Gastrocnemius medialis (tissue), 4 donors: ENCODE measurements around the gene PLPP3. TPM values are rescaled to one million over a fixed set of nuclear protein-coding genes. Genes with fewer than 3 reads are reported as not detected.
A peak's percentile ranks its signal among the peaks of the same experiment; 100 is the strongest.

Source experiments
- ATAC-seq, 2 donors: fragments of 150-250 bp; one replicate each; pipeline ENCODE4 v1.9.1; 2016
- DNase-seq, 2 donors: peaks; one replicate each; pipeline ENCODE4 v3.0.0-alpha.2; 2019
- H3K27ac ChIP-seq, 4 donors: fragments of 200-600 bp; sonication (generic); 1 replicate in 1 of 4; 2 replicates in 3 of 4; pipeline ENCODE4 v1.5.1; 2016 to 2018; ENCODE audit warnings: mild to moderate bottlenecking in 2 of 4, moderate library complexity in 1 of 4
- H3K27me3 ChIP-seq, 3 donors: fragments of 200-600 bp; sonication (generic) in 2 of 3; 1 replicate in 1 of 3; 2 replicates in 2 of 3; pipeline versions ENCODE4 v1.5.1 to v1.6.0; 2016 to 2019; ENCODE audit warnings: mild to moderate bottlenecking in 1 of 3, moderate library complexity in 1 of 3
- H3K36me3 ChIP-seq, 2 donors: fragments of 200-600 bp; sonication (generic) in 1 of 2; one replicate each; pipeline ENCODE4 v1.5.1; 2017 to 2018
- H3K4me1 ChIP-seq, 2 donors: fragments of 200-600 bp; sonication (generic) in 1 of 2; one replicate each; pipeline ENCODE4 v1.5.1; 2016 to 2017; ENCODE audit warnings: mild to moderate bottlenecking in 2 of 2
- H3K4me3 ChIP-seq, 4 donors: fragments of 200-600 bp; sonication (generic) in 3 of 4; 1 replicate in 1 of 4; 2 replicates in 3 of 4; pipeline ENCODE4 v1.5.1; 2016 to 2019; ENCODE audit warnings: mild to moderate bottlenecking in 2 of 4
- H3K9me3 ChIP-seq, 3 donors: fragments of 200-600 bp; sonication (generic) in 2 of 3; 1 replicate in 1 of 3; 2 replicates in 2 of 3; pipeline ENCODE4 v1.5.1; 2016 to 2019
- CTCF ChIP-seq, 5 experiments: fragments of 450-650 bp in 3 of 5; fragments of 200-600 bp in 2 of 5; sonication (generic) in 2 of 5; IDR thresholded peaks in 4 of 5; conservative IDR thresholded peaks in 1 of 5; 1 replicate in 4 of 5; 2 replicates in 1 of 5; pipeline ENCODE4 v1.5.1; 2016 to 2019; ENCODE audit warnings: antibody characterized with exemption in 5 of 5, mild to moderate bottlenecking in 3 of 5, moderate library complexity in 3 of 5
- POLR2A ChIP-seq, 2 donors: fragments of 450-650 bp; IDR thresholded peaks; one replicate each; pipeline ENCODE4 v1.6.1; 2017; ENCODE audit warnings: antibody characterized with exemption in 2 of 2, mild to moderate bottlenecking in 2 of 2, moderate library complexity in 2 of 2
- in situ Hi-C, 4 donors: fragments of 200-750 bp; cut with MboI; loops; one replicate each; pipeline versions ENCODE4 v1.15.0 to v1.8.0; 2017; ENCODE audit warnings: low sequenced_read_pairs in 4 of 4
- intact Hi-C: fragments of 100-400 bp; cut with DNase I; formaldehyde crosslinking; loops from one replicate; pipeline ENCODE4 v1.15.1; 2023; ENCODE audit warnings: low total_unique reads
- total RNA-seq, 4 donors: library from RNA; depleted of rRNA; stranded (reverse); fragments of >200 nt; gene quantifications; one replicate each; pipeline versions ENCODE4 v1.1.0 to v1.2.3, GENCODE V29; 2016

The PLPP3 gene
- total RNA-seq, 4 donors from 2014 or later, result 53.2 to 71.5 (median 55.5) TPM

DNA sequence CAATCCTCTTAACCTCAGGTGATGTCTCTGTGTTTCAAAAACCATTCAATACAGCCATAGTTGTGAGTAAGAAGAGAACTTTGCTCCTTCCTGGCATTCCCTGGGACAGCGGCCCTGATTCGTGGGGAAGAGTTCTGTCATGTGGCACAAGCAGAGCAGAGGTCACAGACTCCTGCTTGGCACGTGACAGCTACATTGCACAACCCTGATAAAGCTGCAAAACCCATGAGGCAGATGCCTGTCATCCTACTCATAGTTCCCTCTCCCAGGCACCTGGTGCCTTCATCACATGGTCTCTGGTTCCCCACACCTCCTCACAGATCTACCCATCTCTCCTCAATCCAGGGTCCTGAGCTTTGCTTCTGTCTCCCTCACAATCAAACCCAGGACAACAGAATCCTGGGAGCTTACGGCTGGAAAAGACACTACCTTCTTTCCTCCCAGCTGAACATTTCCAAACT lies 70.8 kb downstream of the PLPP3 start:
- ATAC-seq, result peak; percentile 62 to 91
- H3K4me1 ChIP-seq, result peaks cover 54 to 60% of the 10 kb centered on the region in 2 donors
- no peaks in the 10 kb centered on the region for H3K9me3 ChIP-seq
- H3K4me3 ChIP-seq, result no peak overlapping the region
- peak overlapping the region; percentile 49 to 77 (median 60) for H3K27ac ChIP-seq
- intact Hi-C loops (loop anchor here (5.0 kb wide), 1 partner anchor 69 kb away; the partner anchor contains the start of gene PLPP3), in situ Hi-C loops (no loop called here)
- peak; percentile 58 to 83 for DNase-seq
- no peaks in the 10 kb centered on the region for H3K27me3 ChIP-seq
- H3K36me3 ChIP-seq, result peaks cover 0 to 27% of the 10 kb centered on the region in 2 donors
- TF ChIP-seq CTCF (IDR thresholded peaks at IDR 0.05 in 4 of 5, conservative IDR thresholded peaks at IDR 0.05 in 1 of 5), result no peak
- TF ChIP-seq POLR2A (IDR thresholded peaks at IDR 0.05), result no peak

DNA sequence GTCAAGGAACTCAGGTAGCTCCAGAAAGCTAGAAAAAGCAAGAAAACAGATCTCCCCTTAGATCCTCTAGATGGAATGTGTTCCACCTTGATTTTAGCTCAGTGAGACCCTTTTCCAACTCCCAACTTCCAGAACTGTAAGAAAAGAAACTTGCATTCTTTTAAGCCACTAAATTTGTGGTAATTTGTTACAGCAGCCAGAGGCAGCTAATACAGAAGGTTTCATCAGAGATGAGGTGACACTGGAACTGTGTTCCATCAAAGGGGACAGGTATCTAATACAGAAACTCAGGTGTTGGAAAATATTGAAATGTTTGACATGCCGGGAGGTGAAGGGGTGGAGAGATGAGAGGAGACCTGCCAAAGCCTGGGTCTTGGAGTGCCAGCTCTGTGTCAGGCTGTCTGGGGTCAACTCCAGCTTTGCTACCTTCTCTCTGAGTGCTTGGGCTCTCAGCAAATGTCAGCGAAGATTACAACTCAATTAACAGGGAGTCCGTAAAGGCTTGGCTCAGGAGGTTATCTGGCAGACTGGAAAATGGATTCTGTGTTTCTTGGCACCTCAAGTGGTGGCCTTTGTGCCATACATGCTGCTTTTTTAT lies 71.3 kb downstream of the PLPP3 start:
- H3K27ac ChIP-seq, result peak overlapping the region; percentile 40 to 77 (median 54)
- in situ Hi-C loops, result no loop called here
- DNase-seq (no peak), ATAC-seq (peak in 1 of 2 donors; percentile 4)
- intact Hi-C loops, result loop anchor here (5.0 kb wide), 1 partner anchor 69 kb away; the partner anchor contains the start of gene PLPP3
- H3K9me3 ChIP-seq, result no peaks in the 10 kb centered on the region
- H3K4me3 ChIP-seq, result no peak overlapping the region
- peaks cover 58 to 61% of the 10 kb centered on the region in 2 donors for H3K4me1 ChIP-seq
- TF ChIP-seq POLR2A (IDR thresholded peaks at IDR 0.05) (no peak), CTCF (IDR thresholded peaks at IDR 0.05 in 4 of 5, conservative IDR thresholded peaks at IDR 0.05 in 1 of 5) (no peak)
- peaks cover 0 to 27% of the 10 kb centered on the region in 2 donors for H3K36me3 ChIP-seq
- no peaks in the 10 kb centered on the region for H3K27me3 ChIP-seq

DNA sequence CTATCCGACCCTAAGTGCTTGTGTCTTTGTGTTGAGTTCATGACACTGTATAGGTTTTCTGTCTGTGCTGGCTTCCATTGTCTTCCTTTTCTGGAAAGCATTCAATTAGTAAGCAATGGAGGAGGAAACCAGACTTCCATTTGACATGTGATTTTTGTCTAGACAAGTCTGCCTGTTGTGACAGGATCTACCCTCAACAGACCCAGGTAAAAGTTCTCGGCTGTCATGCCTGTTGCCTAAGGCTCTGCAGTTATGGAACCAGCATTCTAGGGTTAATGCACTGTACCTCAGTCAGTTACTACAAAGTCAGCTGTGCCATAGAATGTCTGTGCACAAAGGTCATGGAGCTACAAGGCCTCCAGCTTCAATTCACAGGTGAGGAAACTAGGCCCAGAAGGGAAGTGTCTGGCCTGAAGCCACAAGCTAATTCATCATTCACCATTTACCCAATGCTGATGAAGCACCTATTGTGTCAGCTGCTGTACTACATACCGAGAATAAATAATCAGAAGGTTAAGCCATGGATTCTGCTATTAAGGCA lies 72.3 kb downstream of the PLPP3 start:
- Histone ChIP-seq H3K9me3 (no peaks in the 10 kb centered on the region), H3K4me3 (no peak overlapping the region), H3K36me3 (peaks cover 0 to 24% of the 10 kb centered on the region in 2 donors), H3K4me1 (peaks cover 65 to 68% of the 10 kb centered on the region in 2 donors), H3K27ac (peak overlapping the region in 1 of 4 donors; percentile 42), H3K27me3 (no peaks in the 10 kb centered on the region)
- intact Hi-C loops (loop anchor here (5.0 kb wide), 1 partner anchor 70 kb away; the partner anchor contains the start of gene PLPP3), in situ Hi-C loops (no loop called here)
- no peak for DNase-seq
- TF ChIP-seq POLR2A (IDR thresholded peaks at IDR 0.05) (no peak), CTCF (IDR thresholded peaks at IDR 0.05 in 4 of 5, conservative IDR thresholded peaks at IDR 0.05 in 1 of 5) (no peak)
- no peak for ATAC-seq

DNA sequence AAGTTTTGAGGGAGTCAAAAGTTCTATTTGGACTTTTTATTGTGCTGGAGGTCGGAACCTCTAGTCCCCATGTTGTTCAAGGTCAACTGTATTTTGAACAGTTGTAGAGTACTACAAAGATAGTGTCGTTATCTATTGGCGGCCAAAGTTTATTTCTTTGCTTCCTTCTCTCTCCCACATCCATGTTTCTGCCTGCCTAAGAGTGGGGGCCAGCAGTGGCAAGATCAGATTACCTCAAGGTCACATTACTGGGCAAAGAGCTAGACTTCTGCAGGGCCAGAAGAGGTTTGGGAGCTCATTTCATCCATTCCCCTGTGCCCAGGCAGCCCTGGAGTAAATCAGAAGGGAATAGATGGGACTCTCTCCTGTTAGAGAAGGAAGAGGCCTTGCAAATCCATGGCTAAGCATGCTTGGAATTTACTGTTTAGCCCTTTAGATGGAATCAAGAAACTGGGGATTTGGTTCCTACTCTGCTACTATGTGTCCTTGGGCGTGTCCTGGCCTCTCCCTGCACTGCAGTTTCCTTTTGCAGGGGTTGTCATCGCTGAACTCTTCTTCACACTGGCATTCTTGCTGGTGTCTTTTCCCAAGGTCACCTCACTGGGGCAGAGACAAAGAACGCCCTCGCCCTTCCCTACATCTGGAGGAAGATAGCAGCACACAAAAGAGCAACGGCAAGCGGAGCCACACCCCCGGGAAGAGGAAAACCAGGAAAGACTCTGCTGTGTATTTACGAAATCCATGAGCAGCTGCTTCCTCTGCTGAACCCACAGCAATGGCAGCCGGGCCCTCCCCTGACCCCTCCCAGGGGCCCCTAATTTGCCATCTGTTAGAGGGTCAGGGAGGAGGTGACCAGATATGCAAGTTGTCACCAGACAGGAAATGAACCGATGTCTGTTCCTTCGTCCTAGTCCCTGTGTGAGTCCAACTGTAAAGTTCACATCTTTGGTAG lies 73.3 kb downstream of the PLPP3 start:
- peaks cover 66 to 71% of the 10 kb centered on the region in 2 donors for H3K4me1 ChIP-seq
- no peaks in the 10 kb centered on the region for H3K9me3 ChIP-seq
- H3K27me3 ChIP-seq, result no peaks in the 10 kb centered on the region
- DNase-seq (peak in 1 of 2 donors; percentile 20), ATAC-seq (no peak)
- intact Hi-C loops (loop anchor here (5.0 kb wide), 1 partner anchor 71 kb away; the partner anchor contains the start of gene PLPP3), in situ Hi-C loops (no loop called here)
- H3K27ac ChIP-seq, result peak overlapping the region in 2 of 4 donors; percentile 20 to 42
- H3K4me3 ChIP-seq, result no peak overlapping the region
- H3K36me3 ChIP-seq, result peaks cover 0 to 15% of the 10 kb centered on the region in 2 donors
- TF ChIP-seq POLR2A (IDR thresholded peaks at IDR 0.05), result no peak
- no peak for TF ChIP-seq CTCF (IDR thresholded peaks at IDR 0.05 in 4 of 5, conservative IDR thresholded peaks at IDR 0.05 in 1 of 5)
